HG03354 (cell line): ENCODE measurements around the gene HESX1.

ENCODE experiments used
- ATAC-seq: cut with Tn5 transposase; IDR thresholded peaks from one replicate; pipeline ENCODE4 v1.9.1; 2021; ENCODE audit warnings: mild to moderate bottlenecking; ENCODE audit not compliant: unreplicated experiment, poor library complexity, severe bottlenecking

Gene HESX1

GRCh38 chr3:57151749-57152148 lies 48.0 kb downstream of the HESX1 start:
- no peak for ATAC-seq

- no peak for ATAC-seq
These were observed 48.7 kb downstream of the HESX1 start for GRCh38 chr3:57151021-57151449.

- no peak for ATAC-seq
These were observed 49.6 kb downstream of the HESX1 start for GRCh38 chr3:57150113-57150581.
